DOHH2 (cell line): ENCODE data around the gene TEKTIP1.

Experiments
- EZH2phosphoT487 ChIP-seq: fragments of 200-600 bp; sonication (generic); IDR thresholded peaks from 2 replicates; pipeline ENCODE4 v1.6.1; 2017; ENCODE audit warnings: borderline replicate concordance, mild to moderate bottlenecking, antibody characterized with exemption, low read length, moderate library complexity, mixed read lengths
- TF ChIP-seq, protein P1 (sequence below): fragments of 200-600 bp; sonication (generic); IDR thresholded peaks from one replicate; pipeline ENCODE4 v1.5.1; 2014; ENCODE audit warnings: antibody characterized with exemption, mild to moderate bottlenecking, low read depth, low read length; ENCODE audit not compliant: poor library complexity, severe bottlenecking

- no peak for TF ChIP-seq EZH2phosphoT487
- TF ChIP-seq, protein P1, sequence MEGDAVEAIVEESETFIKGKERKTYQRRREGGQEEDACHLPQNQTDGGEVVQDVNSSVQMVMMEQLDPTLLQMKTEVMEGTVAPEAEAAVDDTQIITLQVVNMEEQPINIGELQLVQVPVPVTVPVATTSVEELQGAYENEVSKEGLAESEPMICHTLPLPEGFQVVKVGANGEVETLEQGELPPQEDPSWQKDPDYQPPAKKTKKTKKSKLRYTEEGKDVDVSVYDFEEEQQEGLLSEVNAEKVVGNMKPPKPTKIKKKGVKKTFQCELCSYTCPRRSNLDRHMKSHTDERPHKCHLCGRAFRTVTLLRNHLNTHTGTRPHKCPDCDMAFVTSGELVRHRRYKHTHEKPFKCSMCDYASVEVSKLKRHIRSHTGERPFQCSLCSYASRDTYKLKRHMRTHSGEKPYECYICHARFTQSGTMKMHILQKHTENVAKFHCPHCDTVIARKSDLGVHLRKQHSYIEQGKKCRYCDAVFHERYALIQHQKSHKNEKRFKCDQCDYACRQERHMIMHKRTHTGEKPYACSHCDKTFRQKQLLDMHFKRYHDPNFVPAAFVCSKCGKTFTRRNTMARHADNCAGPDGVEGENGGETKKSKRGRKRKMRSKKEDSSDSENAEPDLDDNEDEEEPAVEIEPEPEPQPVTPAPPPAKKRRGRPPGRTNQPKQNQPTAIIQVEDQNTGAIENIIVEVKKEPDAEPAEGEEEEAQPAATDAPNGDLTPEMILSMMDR = no peak
Measured at GRCh38 chr19:3497757-3498520, 41.0 kb upstream of the TEKTIP1 start.
